HG02678 (cell line): ENCODE results near the gene NTMT1.

Experiments
- ATAC-seq: cut with Tn5 transposase; IDR thresholded peaks from one replicate; pipeline ENCODE4 v1.9.1; 2021; ENCODE audit warnings: mild to moderate bottlenecking, moderate library complexity; ENCODE audit not compliant: unreplicated experiment

NTMT1 gene

DNA sequence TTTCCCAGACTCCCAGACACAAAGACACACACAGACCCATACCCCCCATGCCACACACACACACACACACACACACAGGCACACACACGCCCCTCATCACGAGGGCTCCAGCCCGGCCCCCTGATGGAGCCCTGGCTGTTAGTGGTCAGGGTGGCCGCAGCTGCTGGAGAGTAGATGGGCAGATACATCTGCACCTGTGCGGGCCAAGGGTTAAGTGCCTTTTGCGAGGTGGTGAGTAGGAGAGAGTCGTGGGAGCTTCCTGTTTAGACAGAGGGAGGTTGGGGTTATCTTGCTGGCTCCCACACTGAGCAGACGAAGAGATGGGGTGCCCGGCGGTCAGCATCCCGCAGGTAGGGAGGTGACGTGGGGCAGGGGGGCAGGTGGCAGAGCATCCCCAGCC is 47.6 kb downstream of the NTMT1 start:
- ATAC-seq: no peak

GRCh38 chr9:129674229-129674628 is 48.3 kb downstream of the NTMT1 start:
- ATAC-seq: no peak

- ATAC-seq: no peak
Measured at GRCh38 chr9:129675620-129676019, 49.7 kb downstream of the NTMT1 start.

GRCh38 chr9:129676287-129676686 is 50.3 kb downstream of the NTMT1 start:
- no peak for ATAC-seq

DNA sequence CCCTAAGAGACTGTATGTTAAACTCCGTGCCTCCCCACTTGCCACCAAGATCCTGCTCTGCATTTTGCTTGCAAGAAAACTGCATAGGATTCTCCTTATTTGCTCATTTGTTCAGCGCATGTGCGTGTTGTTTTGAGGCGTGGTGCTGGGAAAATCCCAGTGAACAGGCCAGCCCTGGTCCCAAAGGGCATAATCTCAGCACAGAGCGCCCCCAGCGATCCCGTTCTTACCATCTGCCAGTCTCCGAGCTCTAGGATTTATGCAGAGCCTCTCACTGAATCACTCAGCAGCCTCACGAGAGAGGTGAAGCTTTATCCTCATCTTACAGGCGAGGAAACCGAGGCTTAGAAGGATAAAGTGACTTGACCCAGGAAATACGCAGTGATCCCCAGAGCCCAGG is 51.0 kb downstream of the NTMT1 start:
- no peak for ATAC-seq

- ATAC-seq: no peak
Measured at GRCh38 chr9:129677456-129677855, 51.5 kb downstream of the NTMT1 start.

- no peak for ATAC-seq
Measured at GRCh38 chr9:129678844-129679243, 52.9 kb downstream of the NTMT1 start.

DNA sequence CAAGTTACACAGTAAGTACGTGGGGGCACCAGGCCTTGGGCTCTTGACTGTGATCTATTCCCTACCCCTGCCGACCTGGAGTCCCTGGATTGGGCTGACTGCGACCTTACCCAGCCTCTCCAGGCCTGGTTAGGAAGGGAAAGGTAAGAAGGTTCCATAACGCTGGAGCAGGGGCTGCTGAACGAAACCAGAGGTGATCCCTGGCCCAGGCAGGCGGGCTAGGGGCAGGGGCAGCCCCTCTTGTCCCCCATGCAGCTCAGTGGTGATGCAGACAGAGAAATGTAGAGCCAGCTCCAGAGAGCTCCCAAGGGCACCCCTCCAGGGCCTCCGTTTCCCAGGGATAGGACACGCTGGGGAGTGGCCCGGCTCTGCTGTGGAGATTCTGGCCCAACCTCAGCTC is 53.6 kb downstream of the NTMT1 start:
- ATAC-seq: no peak

DNA sequence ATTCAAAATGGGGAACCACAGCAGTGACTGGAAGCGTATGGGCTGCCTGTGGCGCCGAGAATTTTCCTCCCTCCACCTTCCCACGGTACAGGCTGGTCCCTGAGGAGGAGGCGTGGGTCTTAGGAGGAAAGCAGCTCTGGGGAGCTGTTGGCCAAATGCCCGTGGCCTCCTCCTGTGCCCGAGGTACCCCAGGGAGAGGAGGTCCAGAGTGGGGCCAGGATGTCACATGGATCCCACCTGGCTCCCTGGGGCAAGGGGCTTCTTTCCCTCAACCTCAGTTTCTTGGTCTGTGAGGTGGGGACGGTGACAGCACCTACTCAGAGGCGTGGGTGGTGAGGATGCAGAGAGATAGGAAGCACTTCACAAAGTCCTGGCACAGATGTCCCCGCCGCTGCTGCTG is 56.0 kb downstream of the NTMT1 start:
- ATAC-seq: no peak

DNA sequence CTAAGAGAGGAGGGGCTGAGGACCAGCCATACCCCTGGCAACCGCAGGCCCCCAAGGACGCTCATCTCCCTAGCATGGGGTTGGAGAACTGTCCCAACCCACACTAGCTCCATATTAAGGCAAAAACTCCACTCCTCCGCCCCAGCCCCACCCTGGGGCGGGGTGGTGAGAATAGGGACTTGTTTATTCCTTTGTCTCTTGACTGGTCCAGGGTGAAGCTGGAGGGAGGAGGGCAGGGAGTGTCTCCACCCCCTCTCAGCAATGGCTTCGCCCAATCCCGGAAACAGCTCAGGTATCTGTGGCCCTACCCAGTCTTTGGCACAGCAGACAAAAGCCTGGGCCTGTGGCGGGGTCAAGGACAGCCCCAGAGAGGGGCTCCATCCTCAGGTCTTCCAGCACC is 56.4 kb downstream of the NTMT1 start:
- ATAC-seq: no peak

DNA sequence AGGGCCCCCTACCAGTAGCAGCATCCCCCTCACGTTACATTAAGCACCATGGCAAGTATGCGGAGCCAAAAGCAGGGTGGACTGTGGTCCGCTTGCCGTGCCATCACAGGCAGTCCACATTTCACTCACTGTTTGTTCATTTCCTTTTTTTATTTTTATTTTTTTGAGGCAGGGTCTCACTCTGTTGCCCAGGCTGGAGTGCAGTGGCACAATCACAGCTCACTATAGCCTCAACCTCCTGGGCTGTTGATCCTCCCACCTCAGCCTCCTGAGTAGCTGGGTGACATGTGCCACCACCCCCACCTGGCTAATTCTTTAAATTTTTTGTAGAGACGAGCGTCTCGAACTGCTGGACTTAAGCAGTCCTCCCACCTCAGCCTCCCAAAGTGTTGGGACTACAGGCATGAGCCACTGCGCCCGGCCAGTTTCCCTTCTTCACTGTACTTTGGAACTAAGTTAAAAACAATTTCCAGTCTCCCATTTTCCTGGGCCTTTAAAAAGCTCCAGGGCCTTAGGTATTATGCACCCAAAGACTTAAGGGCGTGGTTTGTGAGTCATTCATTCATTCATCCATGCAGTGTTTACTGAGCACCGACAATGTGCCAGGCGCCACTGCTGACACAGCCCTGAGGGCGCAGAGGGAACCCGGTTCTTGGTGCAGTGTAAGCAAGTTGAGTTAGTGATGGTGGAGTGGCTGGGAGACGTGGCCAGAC is 59.4 kb downstream of the NTMT1 start:
- ATAC-seq: no peak
